ENCODE data around the gene RHOF.
"Not testable (repeated sequence)": the region's sequence is repeated elsewhere in the genome, so short reads cannot be mapped to it uniquely, and the experiment has no call there.

Gene RHOF

GRCh38 chr12:121790785-121791184, 2.7 kb downstream of the RHOF start:
- not testable (repeated sequence) for DNase-seq

GRCh38 chr12:121789800-121790728, 3.4 kb downstream of the RHOF start:
- peak; percentile 95 for DNase-seq

- peak; percentile 56 for DNase-seq
These were observed 4.2 kb downstream of the RHOF start for GRCh38 chr12:121789233-121789781.

- DNase-seq = no peak
These were observed 5.2 kb downstream of the RHOF start for GRCh38 chr12:121788176-121788818.

- peak; percentile 46 for DNase-seq
These were observed 6.1 kb downstream of the RHOF start for GRCh38 chr12:121787063-121788025.

- DNase-seq = peak; percentile 72
These were observed 7.1 kb downstream of the RHOF start for GRCh38 chr12:121786440-121786825.

- DNase-seq = no peak
These were observed 9.0 kb downstream of the RHOF start for GRCh38 chr12:121784460-121784859.

- no peak for DNase-seq
These were observed 9.7 kb downstream of the RHOF start for GRCh38 chr12:121783766-121784165.

- peak; percentile 75 for DNase-seq
These were observed 11.2 kb downstream of the RHOF start for GRCh38 chr12:121781998-121782979.

- DNase-seq = peak; percentile 30
These were observed 11.9 kb downstream of the RHOF start for GRCh38 chr12:121781484-121781997.

GRCh38 chr12:121780429-121780828, 13.1 kb downstream of the RHOF start:
- DNase-seq = no peak

- no peak for DNase-seq
These were observed 14.0 kb downstream of the RHOF start for GRCh38 chr12:121779422-121779895.

- no peak for DNase-seq
These were observed 14.7 kb downstream of the RHOF start for GRCh38 chr12:121778567-121779421.

- peak; percentile 95 for DNase-seq
These were observed 17.0 kb downstream of the RHOF start for GRCh38 chr12:121776190-121777098.

GRCh38 chr12:121775501-121775900, 18.0 kb downstream of the RHOF start:
- no peak for DNase-seq

- DNase-seq = no peak
These were observed 18.5 kb downstream of the RHOF start for GRCh38 chr12:121774968-121775474.

- DNase-seq = peak; percentile 86
These were observed 20.3 kb downstream of the RHOF start for GRCh38 chr12:121773011-121773777.

All from activated CD4-positive, alpha-beta T cell treated with anti-CD3 and anti-CD28 coated beads for 48 hours (primary cell).